Embryonic facial prominence (tissue), 1 donor: Measurements from ENCODE around the gene ZNF219.
A peak's percentile ranks its signal among the peaks of the same experiment; 100 is the strongest.

Source experiments
- DNase-seq: peaks from one replicate; pipeline ENCODE4 v3.0.0-alpha.2; 2016; ENCODE audit errors: extremely low spot score

ZNF219 gene

GRCh38 chr14:21087294-21088091 lies 11.0 kb downstream of the ZNF219 start:
- peak; percentile 82 for DNase-seq

GRCh38 chr14:21086908-21087293 lies 11.6 kb downstream of the ZNF219 start:
- DNase-seq = no peak

GRCh38 chr14:21084998-21085853 lies 13.2 kb downstream of the ZNF219 start:
- no peak for DNase-seq

- no peak for DNase-seq
Measured at GRCh38 chr14:21084396-21084795, 14.1 kb downstream of the ZNF219 start.

GRCh38 chr14:21083565-21084325 lies 14.7 kb downstream of the ZNF219 start:
- no peak for DNase-seq

GRCh38 chr14:21081521-21082142 lies 16.8 kb downstream of the ZNF219 start:
- DNase-seq = no peak

- DNase-seq = no peak
Measured at GRCh38 chr14:21078726-21079125, 19.7 kb downstream of the ZNF219 start.

- DNase-seq = no peak
Measured at GRCh38 chr14:21078287-21078686, 20.2 kb downstream of the ZNF219 start.

- DNase-seq = no peak
Measured at GRCh38 chr14:21077672-21078071, 20.8 kb downstream of the ZNF219 start.

GRCh38 chr14:21075719-21076437 lies 22.6 kb downstream of the ZNF219 start:
- no peak for DNase-seq

- no peak for DNase-seq
Measured at GRCh38 chr14:21074398-21075272, 23.8 kb downstream of the ZNF219 start.

GRCh38 chr14:21073921-21074320 lies 24.5 kb downstream of the ZNF219 start:
- no peak for DNase-seq

GRCh38 chr14:21072781-21073339 lies 25.6 kb downstream of the ZNF219 start:
- no peak for DNase-seq

GRCh38 chr14:21072031-21072473 lies 26.4 kb downstream of the ZNF219 start:
- peak; percentile 52 for DNase-seq

- peak; percentile 95 for DNase-seq
Measured at GRCh38 chr14:21071225-21072030, 27.0 kb downstream of the ZNF219 start.

- peak; percentile 47 for DNase-seq
Measured at GRCh38 chr14:21070610-21071224, 27.7 kb downstream of the ZNF219 start.

GRCh38 chr14:21070083-21070609 lies 28.3 kb downstream of the ZNF219 start, which contains the start of gene ARHGEF40:
Gene ARHGEF40 (plus strand): TSS chr14:21070304. CDS start chr14:21070397, 93 bp downstream.
- peak; percentile 36 for DNase-seq
